IMR-90 (cell line): ENCODE data around the gene GDF10. TPM values are rescaled to one million over a fixed set of nuclear protein-coding genes. Genes with fewer than 3 reads are reported as not detected.

Experiments used
- ATAC-seq: fragments of 200-7000 bp; cut with Tn5 transposase; 2 replicates; pipeline ENCODE4 v1.9.1; 2020; ENCODE audit warnings: low read depth, mild to moderate bottlenecking, moderate library complexity
- BruUV-seq: library from RNA; stranded (reverse); fragments of 400-500 nt; replicated peaks from 2 replicates; lab custom pipeline; 2021; lab: Mats Ljungman, UMichigan
- CTCF ChIA-PET: fragments of 300-600 bp; formaldehyde crosslinking; extraction: SDS; loops from one replicate; lab custom pipeline; 2021; ENCODE audit warnings: antibody characterized with exemption; lab: Yijun Ruan, JAX
- POLR2A ChIA-PET: fragments of 300-600 bp; sonication (Branson Sonifier 250); formaldehyde crosslinking; loops from one replicate; lab custom pipeline; 2022; ENCODE audit warnings: antibody characterized with exemption; ENCODE audit not compliant: unreplicated experiment; lab: Charles Lee
- DNase-seq: peaks from one replicate; pipeline ENCODE4 v3.0.0; 2013
- H2AFZ ChIP-seq: replicated peaks from 2 replicates; pipeline ENCODE3; 2013; ENCODE audit warnings: low read length, mild to moderate bottlenecking; ENCODE audit not compliant: poor library complexity
- H2AK5ac ChIP-seq: 2 replicates; pipeline ENCODE4 v1.6.1; 2013; ENCODE audit warnings: low read depth, low read length, inconsistent platforms
- H2AK9ac ChIP-seq: replicated peaks from 2 replicates; pipeline ENCODE3; 2013; ENCODE audit warnings: mild to moderate bottlenecking, low read depth, low read length, moderate library complexity; ENCODE audit not compliant: poor library complexity
- H2BK120ac ChIP-seq: 2 replicates; pipeline ENCODE4 v1.6.1; 2013; ENCODE audit warnings: low read depth, low read length, inconsistent platforms
- H2BK15ac ChIP-seq: 3 replicates; pipeline ENCODE4 v1.6.1; 2013; ENCODE audit warnings: low read depth, low read length, inconsistent platforms
- H2BK20ac ChIP-seq: 2 replicates; pipeline ENCODE4 v1.6.1; 2013; ENCODE audit warnings: low read depth, mild to moderate bottlenecking, inconsistent platforms, low read length, moderate library complexity
- H2BK5ac ChIP-seq: 2 replicates; pipeline ENCODE4 v1.6.1; 2013; ENCODE audit warnings: mild to moderate bottlenecking, low read depth, low read length, inconsistent platforms; ENCODE audit not compliant: poor library complexity, severe bottlenecking
- H3K14ac ChIP-seq: replicated peaks from 2 replicates; pipeline ENCODE4 v1.6.1; 2013; ENCODE audit warnings: low read depth, low read length, inconsistent platforms
- H3K18ac ChIP-seq: 2 replicates; pipeline ENCODE4 v1.6.1; 2013; ENCODE audit warnings: low read depth, low read length, control low read depth
- H3K23ac ChIP-seq: 2 replicates; pipeline ENCODE4 v1.6.1; 2013; ENCODE audit warnings: low read depth, low read length, inconsistent platforms
- H3K27ac ChIP-seq: 2 replicates; pipeline ENCODE4 v1.5.1; 2013; ENCODE audit warnings: mild to moderate bottlenecking, control low read depth, low read length; ENCODE audit not compliant: insufficient read depth
- H3K27me3 ChIP-seq: 2 replicates; pipeline ENCODE4 v1.6.1; 2013; ENCODE audit warnings: low read length; ENCODE audit not compliant: control insufficient read depth, insufficient read depth
- H3K36me3 ChIP-seq: 2 replicates; pipeline ENCODE4 v1.6.1; 2013; ENCODE audit warnings: low read length, mixed read lengths; ENCODE audit not compliant: control insufficient read depth, insufficient read depth
- H3K4ac ChIP-seq: 2 replicates; pipeline ENCODE4 v1.6.1; 2013; ENCODE audit warnings: low read depth, low read length, inconsistent platforms
- H3K4me1 ChIP-seq: 2 replicates; pipeline ENCODE4 v1.6.1; 2013; ENCODE audit warnings: low read length, mixed read lengths; ENCODE audit not compliant: control insufficient read depth, insufficient read depth
- H3K4me2 ChIP-seq: 2 replicates; pipeline ENCODE4 v1.6.1; 2013; ENCODE audit warnings: low read depth, mild to moderate bottlenecking, control low read depth, low read length, moderate library complexity
- H3K4me3 ChIP-seq: 2 replicates; pipeline ENCODE4 v1.5.1; 2013; ENCODE audit warnings: low read depth, mild to moderate bottlenecking, control low read depth, low read length, moderate library complexity; ENCODE audit not compliant: insufficient read depth
- H3K56ac ChIP-seq: 2 replicates; pipeline ENCODE4 v1.6.1; 2013; ENCODE audit warnings: low read length, inconsistent platforms; ENCODE audit not compliant: insufficient read depth; ENCODE audit errors: extremely low read depth
- H3K79me1 ChIP-seq, 2 experiments: 2 replicates each; pipeline ENCODE4 v1.6.1; 2013; ENCODE audit warnings: low read length in 2 of 2, inconsistent platforms in 1 of 2, low read depth in 1 of 2
- H3K9ac ChIP-seq: 2 replicates; pipeline ENCODE4 v1.6.1; 2013; ENCODE audit warnings: low read depth, low read length, control low read depth
- H3K9me1 ChIP-seq: 2 replicates; pipeline ENCODE4 v1.6.1; 2013; ENCODE audit warnings: low read length, inconsistent platforms; ENCODE audit not compliant: insufficient read depth
- H3K9me3 ChIP-seq: 2 replicates; pipeline ENCODE4 v1.6.1; 2013; ENCODE audit warnings: low read length; ENCODE audit not compliant: control insufficient read depth, insufficient read depth
- H4K20me1 ChIP-seq: 2 replicates; pipeline ENCODE4 v1.6.1; 2013; ENCODE audit warnings: low read length, inconsistent platforms; ENCODE audit not compliant: insufficient read depth
- H4K5ac ChIP-seq: 2 replicates; pipeline ENCODE4 v1.6.1; 2013; ENCODE audit warnings: mild to moderate bottlenecking, low read depth, low read length, control low read depth
- H4K8ac ChIP-seq, 2 experiments: 2 replicates each; pipeline ENCODE4 v1.6.1; 2013; ENCODE audit warnings: low read depth in 2 of 2, low read length in 2 of 2, control low read depth in 1 of 2, inconsistent platforms in 1 of 2
- H4K91ac ChIP-seq: 2 replicates; pipeline ENCODE4 v1.6.1; 2013; ENCODE audit warnings: low read depth, low read length, inconsistent platforms; ENCODE audit not compliant: insufficient read depth
- BHLHE40 ChIP-seq: fragments of 150-350 bp; IDR thresholded peaks from 2 replicates; pipeline ENCODE4 v1.6.1; 2016; ENCODE audit warnings: mild to moderate bottlenecking, low read depth, low read length
- CEBPB ChIP-seq: IDR thresholded peaks from 2 replicates; pipeline ENCODE4 v1.6.1; 2012; ENCODE audit warnings: low read depth, low read length, improper control_type of control experiment
- CHD1 ChIP-seq: IDR thresholded peaks from 2 replicates; pipeline ENCODE4 v1.6.1; 2012; ENCODE audit warnings: low read depth, low read length, improper control_type of control experiment
- CTCF ChIP-seq: conservative IDR thresholded peaks from 2 replicates; pipeline ENCODE4 v1.5.1; 2012; ENCODE audit warnings: mild to moderate bottlenecking, low read depth, low read length, improper control_type of control experiment
- ELK1 ChIP-seq: fragments of 150-350 bp; IDR thresholded peaks from 2 replicates; pipeline ENCODE4 v1.6.1; 2016; ENCODE audit warnings: low read depth, mild to moderate bottlenecking, low read length, moderate library complexity, borderline replicate concordance
- FOS ChIP-seq: fragments of 150-350 bp; IDR thresholded peaks from 2 replicates; pipeline ENCODE4 v1.6.1; 2016; ENCODE audit warnings: low read depth, low read length
- MAFK ChIP-seq: IDR thresholded peaks from 2 replicates; pipeline ENCODE4 v1.6.1; 2012; ENCODE audit warnings: low read depth, low read length, improper control_type of control experiment
- MAZ ChIP-seq: IDR thresholded peaks from 2 replicates; pipeline ENCODE4 v1.6.1; 2012; ENCODE audit warnings: low read depth, mild to moderate bottlenecking, low read length, improper control_type of control experiment, moderate library complexity, borderline replicate concordance
- MXI1 ChIP-seq: IDR thresholded peaks from 2 replicates; pipeline ENCODE4 v1.6.1; 2012; ENCODE audit warnings: low read depth, mild to moderate bottlenecking, low read length, moderate library complexity, borderline replicate concordance
- NFE2L2 ChIP-seq: fragments of 150-350 bp; IDR thresholded peaks from 2 replicates; pipeline ENCODE4 v1.6.1; 2016; ENCODE audit warnings: low read depth, mild to moderate bottlenecking, low read length
- POLR2A ChIP-seq: IDR thresholded peaks from 2 replicates; pipeline ENCODE4 v1.6.1; 2012; ENCODE audit warnings: mild to moderate bottlenecking, low read depth, low read length
- RAD21 ChIP-seq: IDR thresholded peaks from 2 replicates; pipeline ENCODE4 v1.6.1; 2012; ENCODE audit warnings: low read length, improper control_type of control experiment
- RCOR1 ChIP-seq: IDR thresholded peaks from 2 replicates; pipeline ENCODE4 v1.6.1; 2012; ENCODE audit warnings: mild to moderate bottlenecking, low read length, improper control_type of control experiment; ENCODE audit not compliant: insufficient replicate concordance
- RFX5 ChIP-seq: IDR thresholded peaks from 2 replicates; pipeline ENCODE4 v1.8.0; 2012; ENCODE audit warnings: low read depth, mild to moderate bottlenecking, low read length, moderate library complexity
- SMC3 ChIP-seq: fragments of 150-350 bp; IDR thresholded peaks from 2 replicates; pipeline ENCODE4 v1.6.1; 2016; ENCODE audit warnings: low read depth, mild to moderate bottlenecking, antibody characterized with exemption, low read length, moderate library complexity
- WGBS, 2 experiments: methylation state at CpG; one replicate each; pipeline versions ENCODE4 v1.1.5 to v1.1.7; 2013; ENCODE audit warnings: missing lambda C conversion rate in 2 of 2; ENCODE audit not compliant: insufficient read length in 1 of 2; ENCODE audit errors: extremely low coverage in 2 of 2; 5-methylcytosine and 5-hydroxymethylcytosine counted together
- dilution Hi-C: fragments of 300-500 bp; cut with HindIII; formaldehyde crosslinking; loops from one replicate; pipeline ENCODE4 v1.14.3; 2018; ENCODE audit warnings: low sequenced_read_pairs; ENCODE audit not compliant: unreplicated experiment
- in situ Hi-C: fragments of 300-500 bp; cut with MboI; formaldehyde crosslinking; loops from 3 replicates; pipeline ENCODE4 v1.14.3; 2019; ENCODE audit warnings: low sequenced_read_pairs, inconsistent platforms, mixed read lengths
- intact Hi-C: fragments of 100-400 bp; cut with micrococcal nuclease; formaldehyde crosslinking; loops from 2 replicates; pipeline ENCODE4 v1.10.0; 2022
- polyA plus RNA-seq, 3 experiments: library from polyadenylated mRNA; depleted of rRNA; stranded (reverse); fragments of >200 nt; gene quantifications; 2 replicates each; pipeline ENCODE4 v1.2.3, GENCODE V29; 2012; ENCODE audit warnings: low replicate concordance in 1 of 3
- total RNA-seq: library from RNA; depleted of rRNA; stranded (reverse); fragments of >200 nt; gene quantifications from 2 replicates; pipeline ENCODE4 v1.2.3, GENCODE V29; 2012
- TF ChIP-seq, protein P1 (sequence below): fragments of 150-350 bp; IDR thresholded peaks from 2 replicates; pipeline ENCODE4 v1.6.1; 2017; ENCODE audit warnings: mild to moderate bottlenecking, antibody characterized with exemption, low read length, low read depth

Gene GDF10
- total and polyA plus RNA-seq, 2 of the 4 experiments (the other 2 are of a cell fraction), result 0.34 TPM; not detected in 1

DNA sequence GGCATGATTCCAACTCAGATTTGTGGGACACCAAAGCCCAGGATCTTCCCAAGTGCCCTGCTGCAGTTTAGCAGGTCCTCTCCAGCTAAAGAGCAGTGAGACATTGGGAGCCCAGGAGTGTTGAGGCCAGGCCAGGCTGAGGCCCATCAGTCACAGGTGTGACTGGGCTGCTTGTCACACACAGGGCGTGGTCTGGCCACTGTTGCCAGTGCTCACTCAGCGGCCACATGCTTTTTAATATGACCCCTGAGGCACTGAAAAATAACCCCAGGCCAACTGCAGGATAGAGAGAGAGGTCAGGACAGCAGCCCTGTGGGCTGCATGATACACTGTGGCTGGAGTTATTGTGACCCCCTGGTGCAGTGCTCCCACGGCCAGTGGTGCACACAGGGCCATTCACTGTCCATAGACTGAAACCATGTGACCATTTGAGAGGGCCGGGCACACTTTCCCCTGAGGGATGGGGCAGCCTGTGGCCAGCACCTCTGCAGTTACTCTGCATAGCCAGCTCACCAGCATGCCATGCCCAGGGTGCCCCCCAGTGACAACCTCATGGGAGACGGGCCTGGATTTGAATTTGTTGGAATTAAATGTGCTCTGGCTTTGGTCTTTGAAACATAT lies 26.4 kb downstream of the GDF10 start:
- Histone ChIP-seq H2BK20ac (no peak overlapping the region), H3K27ac (no peak overlapping the region), H4K5ac (no peak overlapping the region), H2AK5ac (no peak overlapping the region), H3K4me2 (no peak overlapping the region), H2AK9ac (no peak overlapping the region), H4K8ac (no peak overlapping the region), H3K4me3 (no peak overlapping the region), H3K18ac (no peak overlapping the region), H3K14ac (no peak overlapping the region), H3K27me3 (peaks cover 30% of the 10 kb centered on the region), H3K56ac (no peak overlapping the region), H3K79me1 (no peaks in the 10 kb centered on the region), H3K9me3 (no peaks in the 10 kb centered on the region), H3K4me1 (no peaks in the 10 kb centered on the region), H3K23ac (no peak overlapping the region), H3K9me1 (peaks cover 4% of the 10 kb centered on the region; the same call in 1 of the 2 replicates), H3K36me3 (no peaks in the 10 kb centered on the region), H3K4ac (no peak overlapping the region), H2BK15ac (no peak overlapping the region), H2AFZ (no peak overlapping the region), H4K91ac (no peak overlapping the region), H3K9ac (no peak overlapping the region), H4K20me1 (no peaks in the 10 kb centered on the region), H2BK120ac (no peak overlapping the region), H2BK5ac (no peak overlapping the region)
- DNase-seq (no peak), ATAC-seq (no peak)
- no peak for TF ChIP-seq MAZ
- no peak for TF ChIP-seq RAD21
- TF ChIP-seq MXI1, result no peak
- TF ChIP-seq CEBPB, result no peak
- TF ChIP-seq NFE2L2, result no peak
- TF ChIP-seq ELK1, result no peak
- TF ChIP-seq FOS, result no peak
- TF ChIP-seq SMC3, result no peak
- TF ChIP-seq BHLHE40, result no peak
- no peak for TF ChIP-seq RFX5
- TF ChIP-seq CTCF, result no peak
- TF ChIP-seq, protein P1, sequence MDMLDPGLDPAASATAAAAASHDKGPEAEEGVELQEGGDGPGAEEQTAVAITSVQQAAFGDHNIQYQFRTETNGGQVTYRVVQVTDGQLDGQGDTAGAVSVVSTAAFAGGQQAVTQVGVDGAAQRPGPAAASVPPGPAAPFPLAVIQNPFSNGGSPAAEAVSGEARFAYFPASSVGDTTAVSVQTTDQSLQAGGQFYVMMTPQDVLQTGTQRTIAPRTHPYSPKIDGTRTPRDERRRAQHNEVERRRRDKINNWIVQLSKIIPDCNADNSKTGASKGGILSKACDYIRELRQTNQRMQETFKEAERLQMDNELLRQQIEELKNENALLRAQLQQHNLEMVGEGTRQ, result no peak
- TF ChIP-seq RCOR1, result no peak
- no peak for TF ChIP-seq POLR2A
- TF ChIP-seq MAFK, result no peak
- no peak for TF ChIP-seq CHD1
- dilution Hi-C loops, result no loop called here
- in situ Hi-C loops, result no loop called here
- intact Hi-C loops, result no loop called here
- WGBS, 2 experiments, result 82% methylated on average over 2 of the region's 5 CpGs; no CpG with 5 or more reads in 1 of the 2 experiments
- no TSS peak for BruUV-seq
- POLR2A ChIA-PET, result no interaction called here
- CTCF ChIA-PET, result no interaction called here
